SK-N-MC (cell line): Measurements from ENCODE around the gene MRTFB.

Experiments used
- DNase-seq: peaks from one replicate; pipeline ENCODE4 v3.0.0-alpha.2; 2011; ENCODE audit warnings: low read depth, low spot score
- H3K27ac ChIP-seq: fragments of 200-600 bp; sonication (generic); 2 replicates; pipeline ENCODE4 v1.5.1; 2016; ENCODE audit warnings: mixed run types
- H3K36me3 ChIP-seq: fragments of 200-600 bp; sonication (generic); 2 replicates; pipeline ENCODE4 v1.6.1; 2017; ENCODE audit warnings: antibody characterized with exemption, low read length, mixed read lengths; ENCODE audit not compliant: insufficient read depth
- H3K4me3 ChIP-seq: fragments of 200-600 bp; sonication (generic); 2 replicates; pipeline ENCODE4 v1.5.1; 2016
- H3K9ac ChIP-seq: fragments of 200-600 bp; sonication (generic); 2 replicates; pipeline ENCODE4 v1.8.0; 2017; ENCODE audit warnings: mixed run types, mixed read lengths; ENCODE audit not compliant: insufficient read length
- H3K9me3 ChIP-seq: fragments of 200-600 bp; sonication (generic); 2 replicates; pipeline ENCODE4 v1.6.1; 2017; ENCODE audit warnings: low read depth, mild to moderate bottlenecking, antibody characterized with exemption, low read length, moderate library complexity, mixed read lengths
- EZH2 ChIP-seq: fragments of 200-600 bp; sonication (generic); IDR thresholded peaks from one replicate; pipeline ENCODE4 v1.6.1; 2017; ENCODE audit warnings: antibody characterized with exemption
- FOXP2 ChIP-seq: optimal IDR thresholded peaks from 2 replicates; pipeline ENCODE3; 2011; ENCODE audit warnings: mild to moderate bottlenecking, moderate library complexity; ENCODE audit not compliant: insufficient read depth; ENCODE audit errors: extremely low read length, control extremely low read depth
- POLR2AphosphoS5 ChIP-seq: IDR thresholded peaks from 2 replicates; pipeline ENCODE4 v1.6.1; 2012; ENCODE audit warnings: mild to moderate bottlenecking, low read depth, low read length, borderline replicate concordance

Gene MRTFB

DNA sequence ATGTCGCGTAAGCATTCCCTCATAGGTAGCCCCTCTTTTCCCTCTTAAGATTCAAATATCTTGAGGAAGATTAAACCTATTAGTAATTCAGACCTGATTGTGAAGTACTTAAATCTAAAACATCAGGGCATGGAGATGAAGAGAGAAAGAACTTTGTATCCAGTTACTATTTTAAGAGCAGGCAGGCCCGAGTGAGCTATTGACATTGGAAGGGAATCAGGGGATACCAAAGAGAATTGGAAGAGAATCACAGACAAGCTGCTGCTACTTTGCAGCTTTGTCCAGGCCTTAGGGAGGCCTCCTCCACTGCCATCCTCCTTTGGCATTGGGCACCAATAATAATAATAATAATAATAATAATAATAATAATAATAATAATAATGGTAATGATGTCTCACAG, 170.5 kb downstream of the MRTFB start:
- peaks cover 28% of the 10 kb centered on the region for H3K36me3 ChIP-seq
- no peak overlapping the region for H3K27ac ChIP-seq
- H3K9me3 ChIP-seq: no peaks in the 10 kb centered on the region
- TF ChIP-seq POLR2AphosphoS5 (no peak), FOXP2 (no peak), EZH2 (no peak)
- no peak overlapping the region for H3K4me3 ChIP-seq
- no peak for DNase-seq
- no peak overlapping the region for H3K9ac ChIP-seq

DNA sequence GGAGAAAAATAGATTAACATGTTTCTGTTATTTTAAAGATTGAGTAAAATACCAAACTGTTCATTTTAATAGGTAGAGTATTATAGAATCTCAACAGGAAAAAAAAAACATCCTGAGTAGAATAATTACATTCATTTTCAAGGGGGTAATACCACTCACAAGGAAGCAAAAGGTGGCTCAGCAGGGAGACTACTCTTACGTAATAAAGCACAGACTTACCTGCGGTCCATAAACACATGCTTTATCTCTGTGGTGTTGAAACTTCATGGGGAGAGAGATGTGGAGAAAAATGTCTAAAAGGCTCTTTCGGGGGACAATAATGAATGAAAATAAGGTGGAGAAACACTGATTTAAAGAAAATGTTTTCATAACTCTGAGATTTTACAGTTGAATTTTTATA, 171.7 kb downstream of the MRTFB start:
- Histone ChIP-seq H3K27ac (no peak overlapping the region), H3K9ac (no peak overlapping the region), H3K9me3 (no peaks in the 10 kb centered on the region), H3K36me3 (peaks cover 36% of the 10 kb centered on the region), H3K4me3 (no peak overlapping the region)
- DNase-seq: no peak
- TF ChIP-seq FOXP2 (no peak), EZH2 (no peak), POLR2AphosphoS5 (no peak)

DNA sequence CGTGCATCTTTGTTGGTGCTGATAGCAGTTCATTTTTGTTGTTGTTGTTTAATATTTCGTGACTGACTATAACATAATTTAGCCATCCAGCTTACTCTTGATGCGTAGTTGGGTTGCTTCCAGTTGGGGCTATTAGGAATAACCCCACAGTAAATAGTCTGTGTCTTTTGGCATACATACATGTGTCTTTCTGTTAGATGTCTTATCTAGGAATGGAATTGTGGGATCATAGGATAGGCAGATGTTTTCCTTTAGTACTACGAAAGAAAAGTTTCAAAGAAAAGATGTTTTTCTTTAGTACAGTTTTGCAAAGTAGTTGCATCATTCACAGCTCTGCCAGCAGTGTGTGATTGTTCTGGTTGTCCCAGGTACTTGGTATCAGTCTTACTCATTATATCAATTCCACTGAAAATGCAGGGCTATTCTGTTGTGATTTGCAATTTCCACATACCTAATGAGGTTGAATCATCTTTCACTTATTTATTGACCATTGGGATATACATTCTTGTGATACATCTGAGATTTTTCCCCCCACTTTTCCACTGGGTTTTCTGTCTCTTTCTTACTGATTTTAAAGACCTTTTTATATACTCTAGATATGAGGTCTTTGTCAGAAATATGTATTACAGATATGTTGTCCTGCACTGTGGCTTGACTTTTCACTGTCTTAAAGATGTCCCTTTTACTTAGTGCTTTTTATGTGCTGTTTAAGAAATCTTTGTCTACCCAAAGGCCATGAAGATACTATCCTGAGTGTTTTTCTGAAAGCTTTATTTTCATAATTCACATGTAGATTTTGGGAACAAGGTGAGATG, 173.3 kb downstream of the MRTFB start:
- Histone ChIP-seq H3K9me3 (no peaks in the 10 kb centered on the region), H3K27ac (no peak overlapping the region; the same call in 1 of the 2 replicates), H3K9ac (no peak overlapping the region), H3K36me3 (peaks cover 34% of the 10 kb centered on the region), H3K4me3 (no peak overlapping the region)
- TF ChIP-seq FOXP2: no peak
- no peak for TF ChIP-seq POLR2AphosphoS5
- TF ChIP-seq EZH2: no peak
- no peak for DNase-seq

DNA sequence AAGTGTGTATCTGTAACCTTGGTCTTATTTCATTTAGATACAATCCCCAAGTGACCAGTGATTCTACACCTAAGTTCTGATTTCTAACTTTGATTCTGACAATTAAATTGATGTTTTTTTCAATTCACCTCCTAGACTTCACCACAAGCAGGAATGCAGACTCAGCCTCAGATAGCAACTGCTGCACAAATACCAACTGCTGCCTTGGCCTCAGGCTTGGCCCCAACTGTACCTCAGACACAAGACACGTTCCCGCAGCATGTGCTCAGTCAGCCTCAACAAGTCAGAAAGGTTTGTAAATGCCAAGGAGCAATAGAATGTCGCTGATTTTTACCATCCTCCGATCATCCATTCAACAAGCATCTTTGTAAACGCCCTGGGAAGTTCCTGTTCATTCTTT, 177.7 kb downstream of the MRTFB start:
- DNase-seq: no peak
- Histone ChIP-seq H3K4me3 (no peak overlapping the region), H3K36me3 (peaks cover 58% of the 10 kb centered on the region), H3K9ac (no peak overlapping the region), H3K9me3 (no peaks in the 10 kb centered on the region), H3K27ac (no peak overlapping the region)
- no peak for TF ChIP-seq FOXP2
- TF ChIP-seq EZH2: no peak
- no peak for TF ChIP-seq POLR2AphosphoS5

DNA sequence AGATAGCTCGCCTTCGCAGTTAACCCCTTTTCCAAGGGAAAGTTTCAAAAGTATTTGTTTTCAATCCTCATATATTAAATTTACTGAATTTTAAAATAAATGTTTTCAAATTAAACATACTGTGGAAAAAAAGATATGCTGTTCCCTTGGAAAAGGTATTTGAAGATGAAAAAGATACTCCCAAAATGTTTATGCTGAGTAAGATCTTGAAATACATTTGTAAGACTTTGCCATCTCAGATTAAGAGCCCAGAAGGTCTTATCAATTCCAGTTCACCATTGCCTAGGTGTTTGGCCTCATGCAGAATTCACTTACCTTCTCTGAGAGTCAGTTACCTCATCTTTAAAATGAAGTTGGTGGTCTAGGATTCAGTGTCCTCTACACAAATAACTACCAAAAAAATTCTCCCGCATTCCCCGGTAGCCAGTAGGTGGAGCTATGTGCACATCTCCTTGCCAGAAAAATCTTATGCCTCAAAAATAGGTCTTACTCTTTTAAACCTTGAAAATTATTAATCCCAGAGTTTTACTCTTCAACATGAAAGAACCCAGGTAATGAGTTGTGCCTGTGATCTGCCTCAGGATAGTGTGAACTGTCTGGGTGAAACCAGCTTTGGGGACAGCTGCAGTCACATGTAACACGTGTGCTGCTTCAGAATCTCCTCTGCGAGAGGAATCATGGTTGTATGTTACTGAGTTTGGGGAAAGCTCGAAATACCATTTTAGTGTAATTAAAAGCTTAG, 178.3 kb downstream of the MRTFB start:
- Histone ChIP-seq H3K36me3 (peaks cover 58% of the 10 kb centered on the region), H3K27ac (no peak overlapping the region)
- DNase-seq: peak; percentile 20

DNA sequence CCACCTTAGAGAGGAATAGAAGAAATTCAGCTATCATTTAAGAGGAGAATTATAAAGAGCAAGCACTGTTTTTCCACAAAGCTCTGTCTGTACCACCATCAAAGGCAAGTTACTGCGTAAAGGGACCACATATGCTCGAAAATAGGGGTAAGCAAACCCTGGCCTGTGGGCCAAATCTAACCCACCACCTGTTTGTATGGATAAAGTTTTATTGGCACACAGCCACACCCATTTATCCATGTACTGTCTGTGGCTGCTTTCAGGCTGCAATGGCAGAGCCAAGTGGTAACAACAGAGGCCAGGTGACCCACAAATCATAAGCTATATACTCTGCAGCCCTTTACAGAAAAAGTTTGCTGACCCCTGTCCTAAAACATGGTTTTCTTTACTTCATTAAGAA, 180.3 kb downstream of the MRTFB start:
- TF ChIP-seq POLR2AphosphoS5: no peak
- no peak for TF ChIP-seq FOXP2
- TF ChIP-seq EZH2: no peak
- Histone ChIP-seq H3K27ac (no peak overlapping the region), H3K9ac (no peak overlapping the region), H3K4me3 (no peak overlapping the region), H3K36me3 (peaks cover 55% of the 10 kb centered on the region), H3K9me3 (no peaks in the 10 kb centered on the region)
- no peak for DNase-seq

More for the DNA sequence above, 178.3 kb downstream of the MRTFB start:
- Histone ChIP-seq H3K9me3 (no peaks in the 10 kb centered on the region), H3K9ac (no peak overlapping the region), H3K4me3 (no peak overlapping the region)
- TF ChIP-seq POLR2AphosphoS5 (no peak), FOXP2 (no peak), EZH2 (no peak)

DNA sequence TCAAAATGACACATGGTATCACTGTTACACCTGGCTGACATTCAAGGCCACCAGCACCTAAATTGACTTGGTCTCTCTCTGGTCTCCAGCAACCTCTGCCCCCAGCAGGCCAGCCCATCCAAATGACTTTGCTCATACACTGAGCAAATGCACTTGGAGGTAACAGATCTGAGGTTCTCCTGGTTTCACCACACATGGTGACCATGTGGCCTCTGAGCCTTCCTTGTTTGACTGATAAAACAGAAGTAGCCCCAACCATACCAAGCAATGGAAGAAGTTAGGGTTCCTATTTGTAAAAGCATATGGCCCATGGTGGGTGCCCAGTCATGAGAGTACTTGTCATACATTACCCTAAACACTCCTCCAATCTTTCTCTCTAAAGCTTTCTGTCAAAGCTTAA, 181.7 kb downstream of the MRTFB start:
- TF ChIP-seq POLR2AphosphoS5 (no peak), FOXP2 (no peak), EZH2 (no peak)
- no peak for DNase-seq
- Histone ChIP-seq H3K9me3 (no peaks in the 10 kb centered on the region), H3K27ac (no peak overlapping the region), H3K4me3 (no peak overlapping the region), H3K9ac (no peak overlapping the region), H3K36me3 (peaks cover 46% of the 10 kb centered on the region)

DNA sequence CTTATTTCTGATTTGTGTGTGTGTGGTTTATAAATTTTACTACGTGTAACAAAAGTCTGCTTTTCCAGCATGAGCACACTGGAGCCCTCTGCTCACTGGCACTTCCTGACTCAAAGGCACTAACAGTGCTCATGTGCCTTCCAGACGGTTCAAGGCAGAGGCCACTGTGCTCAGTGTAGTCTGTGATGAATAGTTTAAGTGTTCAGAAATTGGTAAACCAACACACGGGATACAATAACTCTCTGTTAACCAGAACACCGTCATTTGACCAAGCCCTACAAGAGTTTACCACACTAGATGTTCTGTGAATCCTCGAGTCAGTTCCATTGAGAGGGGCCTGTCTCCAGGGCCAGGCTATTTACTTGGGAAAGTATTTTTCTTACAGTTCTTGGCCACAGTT, 191.9 kb downstream of the MRTFB start:
- Histone ChIP-seq H3K27ac (no peak overlapping the region), H3K36me3 (peaks cover 42% of the 10 kb centered on the region)

DNA sequence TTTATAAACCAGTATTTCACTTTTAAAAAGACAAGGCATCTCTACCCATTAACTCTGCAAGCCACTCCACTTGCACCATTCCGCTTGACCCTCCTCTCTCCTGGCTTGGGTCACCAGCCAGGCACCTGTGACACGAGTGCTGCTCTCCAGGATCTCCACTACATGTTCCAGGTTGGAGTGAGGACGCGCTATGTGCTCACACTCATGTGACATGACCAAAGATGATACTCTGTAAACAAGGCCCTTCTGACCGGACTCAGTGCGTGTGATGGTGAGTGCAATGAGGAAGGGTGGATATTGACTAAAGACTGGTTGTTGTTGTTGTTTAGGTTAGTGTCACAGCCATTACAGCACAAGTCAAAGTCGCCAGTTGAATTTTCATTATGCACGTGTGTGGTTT, 192.7 kb downstream of the MRTFB start:
- no peak for TF ChIP-seq FOXP2
- TF ChIP-seq EZH2: no peak
- no peak for TF ChIP-seq POLR2AphosphoS5
- Histone ChIP-seq H3K36me3 (peaks cover 35% of the 10 kb centered on the region), H3K9ac (no peak overlapping the region)

More for the DNA sequence above, 191.9 kb downstream of the MRTFB start:
- no peak overlapping the region for H3K4me3 ChIP-seq
- H3K9ac ChIP-seq: no peak overlapping the region
- no peak for TF ChIP-seq FOXP2
- no peak for DNase-seq
- no peaks in the 10 kb centered on the region for H3K9me3 ChIP-seq

More for the DNA sequence above, 192.7 kb downstream of the MRTFB start:
- Histone ChIP-seq H3K9me3 (no peaks in the 10 kb centered on the region), H3K4me3 (no peak overlapping the region), H3K27ac (no peak overlapping the region)
- DNase-seq: no peak
